ENCODE measurements around the gene S100A16.
"Not testable (repeated sequence)": the region's sequence is repeated elsewhere in the genome, so short reads cannot be mapped to it uniquely, and the experiment has no call there.

The S100A16 gene

DNA sequence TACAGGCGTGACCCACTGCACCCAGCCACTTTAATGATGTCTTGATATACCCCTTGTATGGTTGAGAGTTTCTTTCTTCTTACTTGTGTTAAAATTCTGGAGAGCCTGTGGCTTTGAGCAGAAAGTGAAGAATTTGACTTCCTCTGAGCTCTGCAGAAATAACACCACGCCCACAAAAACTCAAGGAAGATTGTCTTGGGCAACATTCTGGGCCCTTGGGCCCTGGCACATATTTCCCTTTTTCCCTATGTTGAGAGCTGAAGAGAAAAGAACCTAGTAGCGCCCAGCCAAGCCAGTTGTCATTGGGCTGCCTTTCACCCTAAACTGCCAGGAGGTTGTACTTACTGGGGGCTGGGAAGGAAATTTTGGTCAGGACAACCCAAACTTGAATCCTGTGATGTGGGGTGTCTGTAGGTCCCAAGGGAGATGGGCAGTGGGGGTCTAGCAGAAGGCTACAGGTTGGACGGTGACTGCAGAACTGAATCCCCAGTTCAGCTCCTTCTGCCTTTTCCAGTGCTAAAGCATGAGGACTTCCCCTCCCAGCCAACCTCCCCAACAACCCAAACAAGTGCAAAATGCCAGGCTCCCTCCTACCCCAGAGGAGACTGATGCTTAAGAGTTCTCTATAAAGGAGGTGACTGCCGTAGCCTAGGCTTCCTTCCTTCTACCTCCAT is 33.9 kb upstream of the S100A16 start:
- FAIRE-seq (no peak), DNase-seq (ENCODE audit: insufficient read length, low spot score) (no peak)
- TF ChIP-seq POLR2A (IDR thresholded peaks at IDR 0.05; ENCODE audit: low read depth, low read length) = no peak

DNA sequence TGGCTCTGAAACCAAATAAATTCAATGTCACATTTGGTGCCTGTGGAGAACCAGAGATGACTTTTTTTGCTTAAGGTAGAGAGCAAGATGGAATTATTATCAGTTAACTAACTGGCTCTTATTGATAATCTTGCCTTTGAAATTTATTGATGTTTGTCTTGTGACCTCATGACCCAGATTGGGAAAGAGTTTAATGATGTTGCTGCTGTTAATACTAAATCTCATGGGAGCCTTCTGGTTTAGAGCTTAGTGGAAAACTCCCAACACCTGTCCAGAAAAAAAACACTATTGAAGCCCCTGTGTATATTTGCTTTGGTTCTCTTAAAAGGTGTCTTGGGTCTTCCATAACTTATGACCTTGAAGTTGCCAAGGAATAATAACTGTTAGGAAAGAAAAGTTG is 30.9 kb upstream of the S100A16 start:
- TF ChIP-seq POLR2A (IDR thresholded peaks at IDR 0.05; ENCODE audit: low read depth, low read length) = no peak
- FAIRE-seq (no peak), DNase-seq (ENCODE audit: insufficient read length, low spot score) (no peak)

DNA sequence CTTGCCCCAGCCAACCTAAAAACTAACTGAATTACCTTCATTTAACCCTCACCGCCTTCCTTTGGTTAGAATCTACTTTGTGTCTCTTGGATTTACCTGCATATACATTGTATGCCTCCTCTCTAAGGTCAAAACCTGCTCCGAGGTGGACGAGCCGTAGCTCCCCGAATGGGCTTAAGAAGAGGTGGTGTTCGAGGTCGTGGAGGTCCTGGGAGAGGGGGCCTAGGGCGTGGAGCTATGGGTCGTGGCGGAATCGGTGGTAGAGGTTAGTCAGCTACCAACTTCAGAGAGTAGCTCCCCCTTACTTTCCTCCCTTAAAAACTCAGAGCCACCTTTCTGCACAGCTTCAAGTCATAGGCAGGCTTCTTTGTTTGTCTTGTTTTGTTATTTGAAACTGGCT is 30.2 kb upstream of the S100A16 start:
- no peak for TF ChIP-seq POLR2A (IDR thresholded peaks at IDR 0.05; ENCODE audit: low read depth, low read length)
- FAIRE-seq (no peak), DNase-seq (ENCODE audit: insufficient read length, low spot score) (no peak)

DNA sequence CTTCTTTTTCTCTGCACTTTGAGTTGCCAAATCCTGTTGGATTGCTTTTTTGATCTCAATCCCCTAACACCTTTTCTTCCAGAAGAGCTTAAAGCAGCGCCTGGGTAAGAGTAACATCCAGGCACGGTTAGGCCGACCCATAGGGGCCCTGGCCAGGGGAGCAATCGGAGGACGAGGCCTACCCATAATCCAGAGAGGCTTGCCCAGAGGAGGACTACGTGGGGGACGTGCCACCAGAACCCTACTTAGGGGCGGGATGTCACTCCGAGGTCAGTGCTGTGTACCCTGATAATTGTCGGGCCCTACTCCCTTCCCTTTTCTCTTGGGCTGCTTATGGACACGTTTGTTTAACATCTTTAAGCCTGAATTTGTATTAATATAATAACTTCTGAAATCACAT is 29.2 kb upstream of the S100A16 start:
- no peak for FAIRE-seq
- DNase-seq (ENCODE audit: insufficient read length, low spot score) = no peak
- no peak for TF ChIP-seq POLR2A (IDR thresholded peaks at IDR 0.05; ENCODE audit: low read depth, low read length)

DNA sequence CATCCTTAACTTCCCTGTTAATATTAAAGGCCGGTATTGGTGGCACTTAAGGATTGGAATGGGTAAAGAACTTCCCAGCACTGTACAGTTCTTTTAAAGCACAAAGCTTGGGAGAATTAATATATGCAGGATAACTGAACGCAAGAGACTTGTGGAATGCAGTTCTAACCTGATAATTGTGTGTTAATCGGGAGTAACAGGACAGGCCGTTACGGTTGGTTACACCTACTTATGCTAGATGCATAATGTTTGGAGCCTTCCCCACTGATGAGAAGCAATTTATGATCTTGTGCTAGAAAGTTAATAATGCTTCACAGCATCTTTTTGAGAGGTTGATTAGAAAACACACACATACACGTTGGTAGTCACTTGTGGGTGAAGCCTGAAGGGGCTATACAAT is 27.9 kb upstream of the S100A16 start:
- FAIRE-seq = no peak
- no peak for DNase-seq (ENCODE audit: insufficient read length, low spot score)
- no peak for TF ChIP-seq POLR2A (IDR thresholded peaks at IDR 0.05; ENCODE audit: low read depth, low read length)

DNA sequence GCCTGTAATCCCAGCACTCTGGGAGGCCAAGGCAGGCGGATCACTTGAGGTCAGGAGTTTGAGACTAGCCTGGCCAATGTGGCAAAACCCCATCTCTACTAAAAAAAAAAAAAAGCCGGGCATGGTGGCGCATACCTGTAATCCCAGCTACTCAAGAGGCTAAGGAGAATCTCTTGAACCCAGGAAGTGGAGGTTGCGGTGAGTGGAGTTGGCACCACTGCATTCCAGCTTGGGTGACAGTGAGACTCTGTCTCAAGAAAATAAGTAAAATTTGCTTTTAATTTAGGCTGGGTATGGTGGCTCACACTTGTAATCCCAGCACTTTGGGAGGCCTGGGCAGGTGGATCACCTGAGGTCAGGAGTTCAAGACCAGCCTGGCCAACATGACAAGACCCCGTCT is 27.3 kb upstream of the S100A16 start:
- DNase-seq (ENCODE audit: insufficient read length, low spot score); FAIRE-seq: not testable (repeated sequence)

DNA sequence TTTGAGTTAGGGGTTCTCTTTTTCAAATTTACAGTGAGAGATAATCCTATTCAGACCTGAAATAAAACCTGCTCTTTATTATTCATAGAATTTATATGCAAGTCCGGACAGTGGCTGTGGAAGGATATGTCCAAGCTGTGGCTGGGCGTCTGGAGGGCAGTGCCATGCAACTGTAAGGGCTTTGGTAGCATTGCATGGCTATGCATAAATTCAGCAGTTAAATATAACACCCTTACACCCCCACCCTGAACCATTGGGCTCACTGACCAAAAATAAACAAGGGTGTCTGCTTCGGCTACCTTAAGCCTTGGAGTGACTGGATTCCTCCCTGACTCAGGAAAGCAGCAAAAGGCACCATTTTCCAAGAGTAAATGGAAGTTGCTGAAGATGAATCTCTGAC is 26.3 kb upstream of the S100A16 start:
- no peak for TF ChIP-seq POLR2A (IDR thresholded peaks at IDR 0.05; ENCODE audit: low read depth, low read length)
- DNase-seq (ENCODE audit: insufficient read length, low spot score) (no peak), FAIRE-seq (no peak)

DNA sequence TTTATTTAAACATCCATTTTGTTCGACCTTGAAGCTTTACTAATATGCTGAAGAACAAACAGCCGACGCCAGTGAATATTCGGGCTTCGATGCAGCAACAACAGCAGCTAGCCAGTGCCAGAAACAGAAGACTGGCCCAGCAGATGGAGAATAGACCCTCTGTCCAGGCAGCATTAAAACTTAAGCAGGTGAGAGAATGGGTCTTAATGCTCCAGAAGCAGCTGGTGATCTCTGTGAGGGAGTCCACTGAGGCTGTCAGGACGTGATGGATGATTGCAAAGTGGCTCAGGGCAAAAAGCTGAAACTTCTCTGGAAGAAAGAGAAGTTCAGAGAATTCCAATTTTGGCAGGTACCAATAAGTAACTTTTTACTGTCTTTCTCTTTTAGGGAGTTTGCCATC is 25.3 kb upstream of the S100A16 start:
- no peak for FAIRE-seq
- no peak for DNase-seq (ENCODE audit: insufficient read length, low spot score)

DNA sequence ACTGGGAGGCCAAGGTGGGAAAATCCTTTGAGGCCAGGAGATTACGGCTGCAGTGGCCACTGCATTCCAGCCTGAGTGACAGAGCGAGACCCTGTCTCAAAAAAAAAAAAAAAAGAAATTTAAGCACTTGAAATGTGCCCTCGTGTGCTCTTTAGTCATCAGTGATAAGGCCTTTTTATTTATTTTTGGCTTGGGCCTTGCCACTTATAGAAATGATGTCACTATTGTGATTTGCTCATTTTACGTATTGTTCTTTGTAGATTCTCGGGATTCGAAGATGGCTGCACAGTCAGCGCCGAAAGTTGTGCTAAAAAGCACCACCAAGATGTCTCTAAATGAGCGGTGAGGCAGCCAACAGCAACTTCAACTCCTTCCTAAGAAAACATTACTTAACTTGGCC is 23.4 kb upstream of the S100A16 start:
- TF ChIP-seq POLR2A (IDR thresholded peaks at IDR 0.05; ENCODE audit: low read depth, low read length) = no peak
- DNase-seq (ENCODE audit: insufficient read length, low spot score) (no peak), FAIRE-seq (no peak)

More for the DNA sequence above, 25.3 kb upstream of the S100A16 start:
- no peak for TF ChIP-seq POLR2A (IDR thresholded peaks at IDR 0.05; ENCODE audit: low read depth, low read length)

DNA sequence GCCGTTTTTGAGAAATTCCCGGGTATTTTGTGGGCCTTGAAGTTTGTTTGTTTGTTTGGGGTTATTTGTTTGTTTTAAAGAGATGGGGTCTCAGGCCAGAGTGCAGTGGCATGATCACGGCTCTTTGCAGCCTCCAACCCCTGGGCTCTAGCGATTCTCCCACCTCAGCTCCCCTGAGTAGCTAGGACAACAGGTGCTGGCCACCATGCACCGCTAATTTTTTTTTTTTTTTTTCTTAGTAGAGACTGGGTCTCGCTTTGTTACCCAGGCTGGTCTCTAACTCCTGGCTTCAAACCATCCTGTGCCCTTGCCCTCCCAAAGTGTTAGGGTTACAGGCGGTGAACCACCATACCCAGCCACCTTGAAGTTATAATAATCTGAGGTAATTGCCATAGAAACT is 22.9 kb upstream of the S100A16 start:
- FAIRE-seq (no peak), DNase-seq (ENCODE audit: insufficient read length, low spot score) (no peak)
- no peak for TF ChIP-seq POLR2A (IDR thresholded peaks at IDR 0.05; ENCODE audit: low read depth, low read length)

DNA sequence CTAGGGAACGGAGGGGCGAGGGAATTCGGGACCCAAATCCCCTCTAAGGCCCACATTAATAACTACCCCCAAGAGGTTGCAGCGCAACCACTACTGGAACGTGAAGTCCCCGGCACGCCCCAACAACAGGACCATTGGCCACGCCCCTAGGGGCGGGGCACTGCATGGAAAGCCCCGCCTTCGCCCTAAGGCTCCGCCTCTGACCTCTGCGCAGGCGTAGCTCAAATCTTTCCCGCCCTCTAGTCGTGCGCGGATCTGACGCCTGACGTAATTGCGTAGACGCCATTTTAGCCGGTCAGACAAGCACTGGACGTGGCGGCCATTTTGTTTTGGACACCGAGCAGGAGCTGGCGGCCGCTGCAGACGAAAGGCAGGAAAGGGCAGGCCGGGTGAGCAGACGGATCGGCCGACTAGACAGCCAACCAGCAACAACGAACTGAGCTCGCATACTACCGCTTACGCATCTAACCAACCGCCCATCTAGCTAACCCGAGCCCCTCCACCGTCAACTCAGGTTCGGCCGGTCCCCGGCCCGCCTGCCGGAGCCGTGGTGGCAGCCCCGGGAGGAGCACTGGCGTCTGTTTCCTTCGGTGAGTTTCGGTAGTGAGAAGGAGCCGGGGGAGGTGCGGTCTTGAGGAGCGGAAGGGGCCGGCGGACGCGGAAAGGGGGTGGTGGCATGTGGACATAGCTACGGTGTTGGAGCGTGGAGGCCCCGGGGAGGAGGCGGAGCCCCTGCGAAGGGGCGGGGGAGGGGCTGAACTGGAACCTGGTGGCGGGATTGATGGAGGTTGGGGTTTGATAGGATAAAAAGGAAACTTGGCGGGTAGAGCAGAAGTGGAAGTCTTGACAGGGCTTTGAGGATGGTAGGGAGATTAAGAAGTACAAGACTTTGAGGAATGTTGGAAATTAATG is 21.1 kb upstream of the S100A16 start, which contains the start of gene CHTOP:
TSS of gene CHTOP (plus strand) at position 313 of the 912 bp plus-strand sequence. CDS start 2,523 bp downstream, outside the sequence.
- FAIRE-seq (peak; percentile 45), DNase-seq (ENCODE audit: insufficient read length, low spot score) (peak; percentile 80)
- peak; percentile 80; the same call in 1 of the 2 replicates for TF ChIP-seq POLR2A (IDR thresholded peaks at IDR 0.05; ENCODE audit: low read depth, low read length)

DNA sequence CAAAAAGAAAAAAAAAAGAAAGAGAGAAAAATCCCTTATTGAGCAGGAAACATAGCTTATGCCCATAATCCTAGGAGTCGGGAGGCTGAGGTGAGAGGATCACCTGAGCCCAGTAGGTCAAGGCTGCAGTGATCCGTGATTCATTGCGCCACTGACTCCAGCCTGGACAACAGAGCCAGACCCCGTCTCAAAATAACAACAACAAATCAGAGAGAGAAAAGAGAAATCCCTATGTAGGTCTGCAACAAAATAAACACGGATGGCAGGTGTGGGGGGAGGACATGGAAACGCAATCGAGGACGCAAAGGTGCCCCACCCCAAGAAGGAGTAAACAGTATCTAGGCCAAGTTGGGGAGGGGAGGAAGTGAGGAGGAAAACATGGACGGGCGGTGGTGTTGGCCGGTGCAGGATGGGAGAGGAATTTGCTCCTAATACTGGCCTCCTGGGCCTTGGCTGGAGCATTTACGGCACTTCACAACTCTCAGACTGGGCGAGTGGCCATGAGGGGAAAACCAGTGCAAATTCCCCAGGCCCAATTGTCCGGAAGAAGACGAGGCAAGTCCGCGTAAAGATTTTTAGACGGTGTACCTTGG is 20.3 kb upstream of the S100A16 start:
- peak; percentile 45 for DNase-seq (ENCODE audit: insufficient read length, low spot score)
- FAIRE-seq = no peak
- 0 out of 2 replicates have a peak, but pooled peaks have one; percentile 0 for TF ChIP-seq POLR2A (IDR thresholded peaks at IDR 0.05; ENCODE audit: low read depth, low read length)

DNA sequence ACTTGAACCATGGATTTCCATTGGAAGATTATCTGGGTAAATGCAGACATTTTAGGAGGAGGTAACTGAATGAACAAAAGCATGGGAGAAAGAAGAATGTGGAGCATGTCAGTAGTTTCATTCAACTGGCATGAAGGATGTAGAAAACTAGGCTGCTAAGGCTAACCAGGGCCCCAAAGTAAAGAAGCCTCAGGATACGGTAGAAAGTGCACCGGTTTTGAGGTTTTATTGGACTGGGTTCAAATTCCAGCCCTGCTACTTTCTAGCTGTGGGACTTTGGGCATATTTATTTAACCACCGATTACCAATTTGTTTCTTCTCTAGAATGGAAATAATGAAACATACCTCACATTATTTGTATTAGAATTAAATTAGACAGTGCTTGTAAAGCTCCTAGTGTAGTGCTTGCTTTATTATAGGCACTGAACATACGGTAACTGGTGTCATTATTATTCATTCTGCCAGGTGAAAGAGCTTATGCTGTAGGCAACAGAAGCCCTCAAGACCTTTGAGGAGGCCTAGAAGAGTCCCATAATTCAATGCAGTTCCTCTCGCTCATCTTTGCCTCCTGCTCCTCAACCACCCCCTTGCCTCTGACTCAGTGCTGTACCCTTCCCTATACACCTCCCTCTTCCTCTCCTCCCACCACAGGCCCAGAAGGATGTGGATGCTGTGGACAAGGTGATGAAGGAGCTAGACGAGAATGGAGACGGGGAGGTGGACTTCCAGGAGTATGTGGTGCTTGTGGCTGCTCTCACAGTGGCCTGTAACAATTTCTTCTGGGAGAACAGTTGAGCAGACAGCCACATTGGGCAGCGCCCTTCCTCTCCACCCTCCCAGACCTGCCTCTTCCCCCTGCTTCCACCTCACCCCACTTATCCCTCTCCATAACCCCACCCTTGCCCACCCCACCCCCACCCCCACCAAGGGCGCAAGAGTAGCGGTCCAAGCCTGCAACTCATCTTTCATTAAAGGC is 18.4 kb upstream of the S100A16 start:
- DNase-seq (ENCODE audit: insufficient read length, low spot score) (no peak), FAIRE-seq (no peak)
- TF ChIP-seq POLR2A (IDR thresholded peaks at IDR 0.05; ENCODE audit: low read depth, low read length) = no peak

All from H54 (cell line).